ENCODE results near the gene MAPK8IP3.

DNA sequence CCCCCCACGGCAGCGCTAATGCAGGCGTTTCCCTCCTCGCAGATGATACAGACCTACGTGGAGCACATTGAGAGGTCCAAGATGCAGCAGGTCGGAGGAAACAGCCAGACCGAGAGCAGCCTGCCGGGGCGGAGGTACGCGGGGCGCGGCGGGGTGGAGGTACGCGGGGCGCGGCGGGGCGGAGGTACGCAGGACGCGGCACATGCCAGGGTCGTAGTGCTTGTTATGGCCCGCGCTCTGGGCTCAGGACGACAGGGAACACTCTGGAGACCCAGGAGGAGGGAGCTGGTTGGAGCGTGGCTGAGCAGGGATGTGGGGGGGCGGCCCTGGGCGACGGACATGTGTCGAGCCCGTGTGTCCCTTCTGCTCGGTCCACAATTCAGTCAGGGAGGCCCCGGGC lies 23.4 kb downstream of the MAPK8IP3 start:
- TF ChIP-seq, protein P1, sequence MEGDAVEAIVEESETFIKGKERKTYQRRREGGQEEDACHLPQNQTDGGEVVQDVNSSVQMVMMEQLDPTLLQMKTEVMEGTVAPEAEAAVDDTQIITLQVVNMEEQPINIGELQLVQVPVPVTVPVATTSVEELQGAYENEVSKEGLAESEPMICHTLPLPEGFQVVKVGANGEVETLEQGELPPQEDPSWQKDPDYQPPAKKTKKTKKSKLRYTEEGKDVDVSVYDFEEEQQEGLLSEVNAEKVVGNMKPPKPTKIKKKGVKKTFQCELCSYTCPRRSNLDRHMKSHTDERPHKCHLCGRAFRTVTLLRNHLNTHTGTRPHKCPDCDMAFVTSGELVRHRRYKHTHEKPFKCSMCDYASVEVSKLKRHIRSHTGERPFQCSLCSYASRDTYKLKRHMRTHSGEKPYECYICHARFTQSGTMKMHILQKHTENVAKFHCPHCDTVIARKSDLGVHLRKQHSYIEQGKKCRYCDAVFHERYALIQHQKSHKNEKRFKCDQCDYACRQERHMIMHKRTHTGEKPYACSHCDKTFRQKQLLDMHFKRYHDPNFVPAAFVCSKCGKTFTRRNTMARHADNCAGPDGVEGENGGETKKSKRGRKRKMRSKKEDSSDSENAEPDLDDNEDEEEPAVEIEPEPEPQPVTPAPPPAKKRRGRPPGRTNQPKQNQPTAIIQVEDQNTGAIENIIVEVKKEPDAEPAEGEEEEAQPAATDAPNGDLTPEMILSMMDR (conservative IDR thresholded peaks at IDR 0.05; ENCODE audit: low read depth, low read length): no peak
- no peak for TF ChIP-seq EZH2 (IDR thresholded peaks at IDR 0.05; ENCODE audit: low read length, unreplicated experiment)
